AML-193 (cell line): ENCODE results near the gene GID8.
A peak's percentile ranks its signal among the peaks of the same experiment; 100 is the strongest.
"Not testable (repeated sequence)": the region's sequence is repeated elsewhere in the genome, so short reads cannot be mapped to it uniquely, and the experiment has no call there.

Experiments used
- DNase-seq, 2 experiments: peaks; one replicate each; lab custom pipeline; 2025; lab: John Stamatoyannopoulos, UW

GID8 gene

DNA sequence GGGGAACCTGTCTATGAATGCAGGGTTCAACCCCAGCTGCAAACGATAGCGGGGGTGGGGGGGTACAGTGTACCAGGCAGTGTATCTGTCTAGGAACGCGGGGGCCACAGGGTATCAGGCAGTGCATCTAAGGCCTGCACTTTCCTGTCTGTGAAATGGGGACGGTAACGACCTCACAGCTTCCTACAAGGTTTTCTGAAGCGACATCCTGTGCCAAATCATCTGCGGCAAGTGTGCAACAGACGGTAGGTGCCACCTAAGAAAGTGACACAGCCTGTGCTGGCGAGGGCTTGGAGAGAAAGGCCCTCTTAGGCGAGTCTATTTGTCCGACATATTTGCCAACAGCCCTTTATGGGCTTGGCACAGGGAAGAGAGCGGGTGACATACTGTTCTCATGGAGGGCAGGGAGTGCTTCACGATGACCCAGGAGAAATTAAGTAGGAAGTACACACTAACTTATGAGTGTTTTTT, 15.5 kb upstream of the GID8 start:
- no peak for DNase-seq

DNA sequence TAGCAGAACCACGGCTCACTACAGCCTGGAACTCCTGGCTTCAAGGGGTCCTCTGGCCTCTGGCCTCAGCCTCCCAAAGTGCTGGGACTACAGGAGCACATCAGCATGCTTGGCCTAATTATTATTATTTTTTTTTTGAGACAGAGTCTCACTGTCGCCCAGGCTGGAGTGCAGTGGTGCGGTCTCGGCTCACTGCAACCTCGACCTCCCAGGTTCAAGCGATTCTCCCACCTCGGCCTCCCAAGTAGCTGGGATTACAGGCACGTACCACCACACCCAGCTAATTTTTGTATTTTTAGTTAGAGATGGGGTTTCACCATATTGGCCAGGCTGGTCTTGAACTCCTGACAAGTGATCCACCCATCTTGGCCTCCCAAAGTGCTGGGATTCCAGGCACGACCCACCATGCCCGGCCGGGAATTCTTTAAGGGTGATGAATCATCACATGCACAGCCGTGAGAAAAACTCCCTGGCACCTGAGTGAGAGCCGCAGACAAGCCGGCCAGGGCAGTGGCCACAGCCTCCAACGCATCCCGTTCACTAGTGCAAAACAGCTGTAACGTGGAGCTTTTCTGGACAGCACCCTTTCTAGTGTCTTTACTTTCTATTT, 14.8 kb upstream of the GID8 start:
- not testable (repeated sequence) for DNase-seq

DNA sequence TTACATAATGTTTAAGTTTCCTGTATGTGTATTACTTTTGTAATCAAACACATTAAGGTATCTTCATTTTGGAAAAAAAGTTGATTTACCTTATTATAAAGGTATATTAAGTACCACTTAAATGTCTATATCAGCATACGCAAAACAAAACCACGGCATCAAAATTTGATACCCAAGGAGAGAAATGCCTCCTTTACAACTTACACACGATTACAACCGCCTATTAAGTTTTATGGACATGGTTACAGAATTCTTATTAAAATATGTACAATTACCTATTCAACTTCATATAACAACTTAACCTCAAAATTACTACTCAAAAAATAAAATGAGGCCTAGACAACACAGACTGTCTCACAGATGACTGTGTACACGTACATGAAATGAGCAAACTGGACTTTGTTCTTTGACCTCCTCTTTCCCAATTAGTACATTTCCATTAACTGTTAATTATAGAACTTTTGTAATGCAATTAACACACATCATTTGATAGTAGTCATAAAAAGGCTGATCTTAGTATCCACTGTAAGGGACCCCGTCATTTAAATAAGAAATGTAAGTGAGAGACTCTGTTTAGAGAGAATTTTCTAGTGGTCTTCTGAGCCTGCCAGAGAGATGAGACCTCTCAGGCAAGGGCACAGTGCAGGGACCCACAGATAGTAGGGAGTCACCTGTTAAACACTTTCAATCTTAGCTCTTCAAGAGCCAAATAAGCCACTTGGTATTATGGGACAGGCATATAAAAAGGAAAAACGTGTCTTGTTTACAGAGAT, 14.1 kb upstream of the GID8 start:
- no peak for DNase-seq

DNA sequence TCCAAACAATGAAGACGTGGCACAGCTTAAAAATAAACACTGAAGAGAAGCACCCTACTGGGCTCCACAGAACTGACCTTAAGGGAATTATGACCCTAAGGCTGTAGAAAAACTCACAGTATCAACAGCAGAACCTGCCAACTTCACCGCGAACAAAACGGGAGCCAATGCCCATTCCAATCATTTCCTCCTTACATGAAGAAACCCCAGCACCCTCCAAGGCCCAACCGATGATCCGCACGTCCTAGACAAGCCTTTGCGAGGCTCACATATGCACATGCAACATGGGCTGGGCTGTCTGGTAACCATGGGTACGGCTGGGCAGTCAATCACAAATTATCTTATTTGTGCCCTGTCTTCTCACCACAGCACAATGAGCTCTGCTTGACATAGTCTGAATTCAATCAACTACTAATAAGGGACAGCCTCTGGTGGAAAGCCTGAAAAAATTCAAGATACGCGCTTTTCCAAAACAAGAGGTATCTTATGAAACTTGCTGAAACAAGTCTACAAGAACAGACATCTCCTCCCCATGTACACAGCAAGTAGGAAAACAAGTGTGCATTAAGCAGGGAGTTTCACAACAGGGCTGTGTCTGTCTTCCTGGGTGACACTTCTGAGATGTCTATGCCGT, 13.4 kb upstream of the GID8 start:
- DNase-seq = peak; percentile 31 to 56

DNA sequence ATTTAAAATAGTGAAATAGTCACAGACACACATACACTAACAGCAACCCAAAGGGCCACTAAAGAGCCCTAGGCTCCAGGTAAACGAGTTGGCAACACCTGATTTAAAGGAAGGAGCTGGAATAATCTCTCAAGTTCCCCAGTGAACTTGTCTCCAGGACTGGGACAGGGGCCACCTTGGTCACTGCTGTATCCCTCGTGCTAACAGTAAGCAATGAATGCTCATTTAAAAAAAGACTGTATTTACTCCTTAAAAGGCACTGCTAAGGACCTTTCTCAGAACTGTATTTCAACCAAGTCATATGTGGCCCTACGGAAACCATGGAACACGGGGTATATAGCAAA, 12.9 kb upstream of the GID8 start:
- DNase-seq = no peak

GRCh38 chr20:62925420-62926228, 12.3 kb upstream of the GID8 start:
- DNase-seq = no peak

DNA sequence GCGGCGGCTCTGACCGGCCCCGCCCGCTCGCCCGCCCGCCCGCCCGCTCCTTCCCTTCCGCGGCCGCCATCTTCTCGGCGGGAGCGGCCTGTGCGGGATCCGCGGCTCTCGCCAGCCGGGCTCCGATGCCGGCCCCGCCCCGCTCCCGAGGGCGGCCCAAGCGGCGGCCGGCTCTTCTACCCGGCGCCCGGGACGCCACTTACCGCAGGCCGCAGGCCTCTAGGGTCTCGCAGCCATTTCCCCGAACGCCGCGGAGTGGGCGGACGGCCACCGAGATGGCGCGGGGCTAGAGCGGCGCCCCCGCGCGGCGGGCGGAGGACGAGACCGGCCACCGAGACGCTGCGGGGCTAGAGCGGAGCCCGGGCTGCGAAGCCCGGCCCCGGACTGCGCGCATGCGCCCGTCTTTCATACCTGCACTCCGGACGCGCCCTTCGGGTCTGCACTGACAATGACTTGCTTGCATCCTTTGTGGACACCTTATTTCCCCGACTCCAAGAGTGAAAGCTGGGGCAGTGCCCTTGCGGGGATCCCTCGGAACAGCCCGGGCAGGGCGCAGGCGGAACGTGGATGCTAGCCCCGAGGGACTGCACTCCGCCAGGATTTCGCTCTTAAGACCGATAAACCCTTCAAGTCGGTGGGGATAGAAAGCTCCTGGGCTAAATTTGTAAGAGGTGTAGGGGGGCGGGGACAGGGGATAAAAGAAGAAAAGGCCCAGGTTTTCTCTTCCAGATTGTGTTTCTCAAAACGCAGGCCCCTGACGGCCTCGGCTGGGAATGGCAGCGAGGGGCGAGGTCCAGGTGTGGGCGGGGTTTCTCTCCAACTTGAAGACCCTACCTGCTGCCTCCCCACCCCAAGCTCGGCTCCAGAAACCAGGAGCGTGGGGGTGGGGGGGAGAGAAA, 11.5 kb upstream of the GID8 start, which contains the start of gene DIDO1:
Gene DIDO1 (minus strand): TSS at position 277 of the 899 bp plus-strand sequence.
- DNase-seq = peak; percentile 80 to 84

GRCh38 chr20:62927128-62927705, 10.7 kb upstream of the GID8 start:
- no peak for DNase-seq

DNA sequence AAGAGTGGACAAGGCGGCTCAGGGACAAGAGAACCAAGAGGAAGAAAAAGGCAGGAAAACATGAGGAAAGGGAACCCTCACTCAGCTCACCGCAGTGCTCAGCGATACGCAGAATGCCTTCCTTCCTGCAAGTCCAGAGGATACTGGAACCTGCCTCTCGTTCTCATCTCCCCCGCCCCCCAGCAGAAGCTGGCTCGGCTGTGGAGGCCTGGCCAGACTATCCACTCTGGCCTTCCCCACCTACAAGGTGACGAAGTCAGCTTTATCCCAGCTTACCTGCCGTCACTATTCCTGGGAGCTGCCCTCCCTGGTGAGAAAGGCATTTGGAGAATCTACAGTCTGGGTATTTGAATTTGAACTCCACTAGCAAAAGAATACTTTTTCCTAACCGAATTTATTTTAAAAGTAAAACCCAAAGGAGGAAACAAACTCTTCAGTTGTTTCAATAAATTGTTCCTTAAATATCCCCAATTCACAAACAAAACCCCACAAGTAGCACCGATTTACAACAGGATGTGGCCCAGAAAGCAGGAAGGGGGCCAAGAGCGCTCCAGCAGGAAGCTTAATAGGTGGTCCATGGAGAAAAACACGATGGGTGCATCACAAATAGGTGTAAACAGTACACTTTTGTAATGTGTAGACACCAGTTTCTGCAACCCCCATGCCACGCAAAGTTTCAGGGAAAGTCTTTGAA, 9.6 kb upstream of the GID8 start:
- DNase-seq = no peak

GRCh38 chr20:62929051-62929538, 8.9 kb upstream of the GID8 start:
- DNase-seq = peak in 1 of 2 experiments; percentile 21

GRCh38 chr20:62931464-62931863, 6.5 kb upstream of the GID8 start:
- DNase-seq = no peak

GRCh38 chr20:62933966-62934365, 4.0 kb upstream of the GID8 start:
- DNase-seq = no peak

GRCh38 chr20:62935204-62935967, 2.6 kb upstream of the GID8 start:
- DNase-seq = no peak

DNA sequence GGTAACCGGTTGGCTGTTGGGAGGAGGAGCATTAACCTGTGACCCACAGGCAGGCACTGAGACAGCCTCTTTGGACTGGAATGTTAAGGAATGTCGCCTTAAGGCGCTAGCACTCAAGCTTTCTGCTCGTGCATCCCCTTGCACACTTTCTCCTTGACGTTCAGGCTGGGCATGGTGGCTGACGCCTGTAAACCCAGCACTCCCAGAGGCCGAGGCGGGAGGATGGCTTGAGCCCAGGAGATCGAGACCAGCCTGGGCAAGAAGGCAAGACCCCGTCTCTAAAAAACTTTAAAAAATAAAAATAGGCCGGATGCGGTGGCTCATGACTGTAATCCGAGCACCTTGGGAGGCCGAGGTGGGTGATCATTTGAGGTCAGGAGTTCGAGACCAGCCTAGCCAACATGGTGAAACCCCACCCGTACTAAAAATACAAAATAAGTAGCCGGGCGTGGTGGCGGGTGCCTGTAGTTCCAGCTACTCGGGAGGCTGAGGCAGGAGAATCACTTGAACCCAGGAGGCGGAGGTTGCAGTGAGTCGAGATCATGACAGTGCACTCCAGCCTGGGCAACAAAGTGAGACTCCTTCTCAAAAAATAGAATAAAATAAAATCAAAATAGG, 1.9 kb upstream of the GID8 start:
- no peak for DNase-seq

GRCh38 chr20:62937268-62938104, 461 bp upstream of the GID8 start:
- DNase-seq = peak; percentile 83 to 87

GRCh38 chr20:62940875-62941274, 2.9 kb downstream of the GID8 start:
- no peak for DNase-seq

- no peak for DNase-seq
Measured at GRCh38 chr20:62941792-62942191, 3.8 kb downstream of the GID8 start.

GRCh38 chr20:62942456-62942855, 4.5 kb downstream of the GID8 start:
- DNase-seq = no peak
